Heart right ventricle (tissue), 16 donors: ENCODE results near the gene FYTTD1. TPM values are rescaled to one million over a fixed set of nuclear protein-coding genes. Genes with fewer than 3 reads are reported as not detected.
A peak's percentile ranks its signal among the peaks of the same experiment; 100 is the strongest.
"Not testable (repeated sequence)": the region's sequence is repeated elsewhere in the genome, so short reads cannot be mapped to it uniquely, and the experiment has no call there.

Experiments
- ATAC-seq, 8 donors: fragments of 200-7000 bp; cut with Tn5 transposase; one replicate each; pipeline ENCODE4 v1.9.1; 2020; ENCODE audit warnings: mild to moderate bottlenecking in 8 of 8, moderate library complexity in 8 of 8, moderate number of reproducible peaks in 1 of 8
- DNase-seq, 2 donors: peaks; one replicate each; pipeline ENCODE4 v3.0.0-alpha.2; 2020
- H3K27ac ChIP-seq, 10 donors: fragments of 200-600 bp; sonication (generic) in 2 of 10; one replicate each; pipeline versions ENCODE4 v1.5.0 to v1.8.0; 2020 to 2022; ENCODE audit warnings: mild to moderate bottlenecking in 3 of 10
- H3K27me3 ChIP-seq, 7 donors: fragments of 200-600 bp; one replicate each; pipeline ENCODE4 v1.8.0; 2021 to 2022; ENCODE audit warnings: mild to moderate bottlenecking in 2 of 7
- H3K36me3 ChIP-seq, 9 donors: fragments of 200-600 bp; sonication (generic) in 1 of 9; one replicate each; pipeline versions ENCODE4 v1.5.0 to v1.8.0; 2020 to 2022; ENCODE audit warnings: mild to moderate bottlenecking in 2 of 9
- H3K4me1 ChIP-seq, 9 donors: fragments of 200-600 bp; sonication (generic) in 1 of 9; one replicate each; pipeline versions ENCODE4 v1.5.0 to v1.8.0; 2020 to 2022; ENCODE audit warnings: mild to moderate bottlenecking in 4 of 9
- H3K4me3 ChIP-seq, 10 donors: fragments of 200-600 bp; sonication (generic) in 2 of 10; one replicate each; pipeline versions ENCODE4 v1.5.0 to v1.8.0; 2020 to 2022; ENCODE audit warnings: mild to moderate bottlenecking in 7 of 10, moderate library complexity in 2 of 10
- H3K9me3 ChIP-seq, 11 donors: fragments of 200-600 bp in 10 of 11; sonication (generic) in 2 of 11; one replicate each; pipeline versions ENCODE4 v1.5.0 to v1.8.0; 2013 to 2022; ENCODE audit warnings: mild to moderate bottlenecking in 2 of 11, control low read depth in 1 of 11, moderate library complexity in 1 of 11
- WGBS, 2 donors: extraction: QIAGEN DNeasy Blood & Tissue Kit; methylation state at CpG; one replicate each; pipeline ENCODE4 v1.1.7; 2013; ENCODE audit warnings: inconsistent platforms in 1 of 2; 5-methylcytosine and 5-hydroxymethylcytosine counted together
- intact Hi-C, 10 donors: fragments of 100-400 bp; cut with DNase I; formaldehyde crosslinking; loops; one replicate each; pipeline versions ENCODE4 v1.11.1 to v1.14.2; 2022
- polyA plus RNA-seq, 2 donors: library from polyadenylated mRNA; stranded (reverse); fragments of 200-250 nt; gene quantifications; one replicate each; pipeline ENCODE4 v1.2.3, GENCODE V29; 2013
- total RNA-seq, 10 donors: library from RNA; stranded (reverse); fragmentation: NEBNext Ultra II Directional in 3 of 10; extraction: Animal tissue kit (Norgen Biotek cat#: 25700) in 3 of 10; gene quantifications; one replicate each; pipeline versions ENCODE4 v1.2.1 to v1.2.4, GENCODE V29; 2021 to 2023
- TF ChIP-seq, protein P1 (sequence below), 9 donors: fragments of 200-600 bp; sonication (generic) in 2 of 9; IDR thresholded peaks; one replicate each; pipeline versions ENCODE4 v1.5.0 to v1.8.0; 2021 to 2022; ENCODE audit warnings: antibody characterized with exemption in 9 of 9, mild to moderate bottlenecking in 5 of 9, moderate library complexity in 1 of 9
- donor health status: Arrhythmogenic right ventricular cardiomyopathy.
- donor health status: ischemic (EF 13 %, LVEDD 7.1; RV severe dilation, severe dysfunction).
- donor health status: healthy with polysubstance abuse.
- donor health status: DM: no; HTN: yes; CAD: no.
- donor health status: DM: no; HTN: no; CAD: no.
- donor health status: ischemic (EF 25% LVEDD 6.9; RV normal size, moderate dysfunction).
- donor health status: ischemic (EF 25% LVEDD 5.7; RV mildly dilated, moderate dysfunction).
- donor health status: healthy.
- donor health status: DM: yes; HTN: yes; CAD: no.
- donor health status: Ischemic cardiomyopathy.
- donor health status: ischemic (EF 35%, LVEDD 5.7; RV mildly dilated, moderate dysfunction).
- donor health status: nonischemic (EF 11% LVEDD 7.7; RV severe dilation, severe dysfunction).
- donor health status: DM: yes; HTN: yes; CAD: no.
- donor health status: PGD.
- donor health status: ischemic (EF 29% LVEDD 5.4; RV normal size, mild dysfunction).
- donor health status: nonischemic (EF 23%, LVEDD 6.1; RV moderate dilation, normal function).

The FYTTD1 gene
- total and polyA plus RNA-seq, 12 donors: 16.5 to 111 (median 77.9) TPM

DNA sequence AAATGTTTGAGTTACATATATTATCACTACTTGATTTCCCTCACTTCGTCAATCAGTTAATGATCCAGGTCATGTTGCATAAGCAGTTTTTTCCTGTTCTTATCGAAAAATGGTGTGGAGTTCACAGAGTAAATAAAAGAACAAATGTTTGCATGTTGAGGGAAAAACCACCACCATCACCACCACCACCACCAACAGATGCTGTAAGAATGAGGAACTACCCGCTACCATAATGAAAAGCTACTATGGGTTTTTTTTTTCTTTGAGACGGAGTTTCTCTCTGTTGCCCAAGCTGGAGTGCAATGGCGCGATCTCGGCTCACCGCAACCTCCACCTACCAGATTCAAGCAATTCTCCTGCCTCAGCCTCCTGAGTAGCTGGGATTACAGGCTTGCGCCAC, 40.5 kb upstream of the FYTTD1 start:
- Histone ChIP-seq H3K27me3 (no peaks in the 10 kb centered on the region), H3K4me1 (peaks cover 2 to 34% (median 16%) of the 10 kb centered on the region in 9 donors), H3K9me3 (no peaks in the 10 kb centered on the region), H3K27ac (no peak overlapping the region), H3K36me3 (peaks cover 0 to 37% (median 6%) of the 10 kb centered on the region in 9 donors), H3K4me3 (no peak overlapping the region)
- WGBS, 2 donors: 90 to 92% methylated on average over 9 of the region's 9 CpGs
- TF ChIP-seq, protein P1, sequence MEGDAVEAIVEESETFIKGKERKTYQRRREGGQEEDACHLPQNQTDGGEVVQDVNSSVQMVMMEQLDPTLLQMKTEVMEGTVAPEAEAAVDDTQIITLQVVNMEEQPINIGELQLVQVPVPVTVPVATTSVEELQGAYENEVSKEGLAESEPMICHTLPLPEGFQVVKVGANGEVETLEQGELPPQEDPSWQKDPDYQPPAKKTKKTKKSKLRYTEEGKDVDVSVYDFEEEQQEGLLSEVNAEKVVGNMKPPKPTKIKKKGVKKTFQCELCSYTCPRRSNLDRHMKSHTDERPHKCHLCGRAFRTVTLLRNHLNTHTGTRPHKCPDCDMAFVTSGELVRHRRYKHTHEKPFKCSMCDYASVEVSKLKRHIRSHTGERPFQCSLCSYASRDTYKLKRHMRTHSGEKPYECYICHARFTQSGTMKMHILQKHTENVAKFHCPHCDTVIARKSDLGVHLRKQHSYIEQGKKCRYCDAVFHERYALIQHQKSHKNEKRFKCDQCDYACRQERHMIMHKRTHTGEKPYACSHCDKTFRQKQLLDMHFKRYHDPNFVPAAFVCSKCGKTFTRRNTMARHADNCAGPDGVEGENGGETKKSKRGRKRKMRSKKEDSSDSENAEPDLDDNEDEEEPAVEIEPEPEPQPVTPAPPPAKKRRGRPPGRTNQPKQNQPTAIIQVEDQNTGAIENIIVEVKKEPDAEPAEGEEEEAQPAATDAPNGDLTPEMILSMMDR (IDR thresholded peaks at IDR 0.05): no peak
- intact Hi-C loops: no loop called here
- ATAC-seq (no peak), DNase-seq (no peak)

DNA sequence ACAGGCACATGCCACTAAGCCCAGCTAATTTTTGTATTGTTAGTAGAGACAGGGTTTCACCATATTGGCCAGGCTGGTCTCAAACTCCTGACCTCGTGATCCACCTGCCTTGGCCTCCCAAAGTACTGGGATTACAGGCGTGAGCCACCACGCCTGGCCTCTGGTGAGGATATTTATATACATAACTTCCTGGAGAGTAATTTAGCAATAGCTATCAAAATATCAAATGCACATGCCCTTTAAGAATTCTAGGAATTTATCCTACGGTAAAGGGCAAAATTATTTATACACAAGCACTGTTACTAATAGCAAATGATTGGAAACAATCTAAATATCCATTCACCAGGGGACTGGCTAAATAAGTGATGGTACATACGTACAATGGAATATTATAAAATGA, 38.7 kb upstream of the FYTTD1 start:
- 81 to 87% methylated on average over 5 of the region's 5 CpGs for WGBS, 2 donors
- intact Hi-C loops: loop anchor here in 2 of 10 donors (5.0 kb wide), 2 partner anchors 36 to 41 kb away; partner anchors contain the start of gene FYTTD1 (in 1 of the 2)
- Histone ChIP-seq H3K4me1 (peaks cover 2 to 46% (median 20%) of the 10 kb centered on the region in 9 donors), H3K36me3 (peaks cover 0 to 36% (median 0%) of the 10 kb centered on the region in 9 donors), H3K27ac (peak overlapping the region in 7 of 10 donors; percentile 85 to 97 (median 91))
- ATAC-seq, DNase-seq, H3K27me3 ChIP-seq, H3K9me3 ChIP-seq, H3K4me3 ChIP-seq: not testable (repeated sequence)

DNA sequence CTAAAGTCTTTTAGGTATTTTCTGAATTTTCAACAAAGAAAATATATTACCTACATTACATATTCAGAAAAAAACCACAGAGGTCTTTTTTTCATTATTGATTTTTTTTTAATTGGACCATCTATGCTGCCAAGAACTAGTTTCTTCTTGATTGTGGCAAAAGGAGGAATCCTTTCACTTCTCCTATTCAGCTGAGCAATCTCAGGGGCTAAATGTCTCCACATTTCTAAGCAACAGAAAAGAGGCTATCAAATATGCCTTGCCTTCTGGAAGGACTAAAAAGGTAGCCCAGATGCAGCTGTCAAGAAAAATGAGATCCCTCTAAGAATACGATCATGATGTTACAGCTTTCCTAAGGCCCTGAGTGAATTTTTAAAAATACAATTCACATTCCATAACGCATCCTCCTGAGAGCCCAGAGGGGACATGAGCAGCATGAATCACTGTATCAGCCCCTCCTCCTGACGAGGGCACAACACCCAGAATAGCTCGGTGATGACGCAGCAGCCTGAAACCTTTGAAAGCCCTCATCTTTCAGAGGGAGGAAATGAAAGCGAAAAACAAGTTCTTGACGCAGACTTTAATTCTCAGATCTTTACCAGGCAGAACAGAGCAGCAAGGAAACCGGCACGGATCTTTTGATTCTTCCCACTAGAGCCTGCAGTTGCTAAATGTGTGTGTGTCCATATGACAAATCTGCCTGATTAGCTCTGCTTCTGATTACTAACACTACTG, 37.5 kb upstream of the FYTTD1 start:
- 0 to 1% methylated on average over 9 of the region's 9 CpGs for WGBS, 2 donors
- Histone ChIP-seq H3K36me3 (peaks cover 0 to 48% (median 0%) of the 10 kb centered on the region in 9 donors), H3K4me3 (peak overlapping the region in 9 of 10 donors; percentile 24 to 52 (median 42)), H3K9me3 (no peaks in the 10 kb centered on the region), H3K4me1 (peaks cover 2 to 47% (median 20%) of the 10 kb centered on the region in 9 donors), H3K27me3 (no peaks in the 10 kb centered on the region), H3K27ac (peak overlapping the region; percentile 69 to 97 (median 91))
- peak; percentile 90 to 99 (median 96) for ATAC-seq
- intact Hi-C loops: loop anchor here in 4 of 10 donors (1.0 to 5.0 kb wide), 3 partner anchors 35 to 40 kb away; partner anchors contain the start of gene FYTTD1 (in 3 of the 4)
- peak; percentile 71 to 92 for DNase-seq
- TF ChIP-seq, protein P1 (IDR thresholded peaks at IDR 0.05): no peak

DNA sequence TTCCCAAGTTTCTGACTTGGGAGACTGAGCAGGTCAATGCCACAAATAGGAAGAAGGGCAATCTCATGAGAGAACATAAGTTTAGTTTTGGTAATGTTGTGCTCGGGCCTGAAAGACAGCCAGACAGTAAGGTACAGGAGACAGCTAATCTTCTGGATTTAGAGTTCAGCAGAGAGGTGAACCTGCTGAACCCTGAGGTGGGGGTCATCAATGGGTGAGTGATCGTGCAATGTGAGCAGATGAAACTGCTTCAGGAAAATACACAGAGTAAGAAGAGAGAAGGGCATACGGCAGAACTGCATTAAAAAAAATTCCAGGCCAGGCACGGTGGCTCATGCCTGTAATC, 36.2 kb upstream of the FYTTD1 start:
- TF ChIP-seq, protein P1 (IDR thresholded peaks at IDR 0.05): no peak
- DNase-seq (peak in 1 of 2 donors; percentile 52), ATAC-seq (no peak)
- 47 to 60% methylated on average over 4 of the region's 4 CpGs for WGBS, 2 donors
- Histone ChIP-seq H3K4me3 (peak overlapping the region in 1 of 10 donors; percentile 49), H3K9me3 (no peaks in the 10 kb centered on the region), H3K36me3 (peaks cover 0 to 48% (median 0%) of the 10 kb centered on the region in 9 donors), H3K4me1 (peaks cover 2 to 47% (median 20%) of the 10 kb centered on the region in 9 donors), H3K27me3 (no peaks in the 10 kb centered on the region), H3K27ac (peak overlapping the region; percentile 69 to 97 (median 91))
- intact Hi-C loops: loop anchor here in 2 of 10 donors (5.0 kb wide), 2 partner anchors 34 to 39 kb away; partner anchors contain the start of gene FYTTD1 (in 1 of the 2)
